Endodermal cell (in vitro differentiated cells): ENCODE data around the gene KCP. TPM values are rescaled to one million over a fixed set of nuclear protein-coding genes. Genes with fewer than 3 reads are reported as not detected.

Experiments used
- DNase-seq: peaks from one replicate; pipeline ENCODE4 v3.0.0-alpha.2; 2017
- H3K27ac ChIP-seq: 2 replicates; pipeline ENCODE4 v1.5.1; 2013; ENCODE audit warnings: mild to moderate bottlenecking, low read depth, low read length, moderate library complexity
- H3K27me3 ChIP-seq: 2 replicates; pipeline ENCODE4 v1.6.1; 2013; ENCODE audit warnings: mild to moderate bottlenecking, low read length, moderate library complexity; ENCODE audit not compliant: insufficient read depth, control insufficient read depth, poor library complexity, severe bottlenecking
- H3K36me3 ChIP-seq: 2 replicates; pipeline ENCODE4 v1.7.0; 2013; ENCODE audit warnings: mild to moderate bottlenecking, low read length, moderate library complexity; ENCODE audit not compliant: control insufficient read depth, insufficient read depth
- H3K4me1 ChIP-seq: one replicate; pipeline ENCODE4 v1.7.0; 2013; ENCODE audit warnings: low read length; ENCODE audit not compliant: control insufficient read depth, insufficient read depth
- H3K4me3 ChIP-seq: 2 replicates; pipeline ENCODE4 v1.5.1; 2013; ENCODE audit warnings: mild to moderate bottlenecking, low read length, moderate library complexity
- H3K9ac ChIP-seq: 2 replicates; pipeline ENCODE4 v1.6.1; 2013; ENCODE audit warnings: mild to moderate bottlenecking, low read length, moderate library complexity; ENCODE audit not compliant: poor library complexity, severe bottlenecking; ENCODE audit errors: extremely low read depth
- H3K9me3 ChIP-seq: 2 replicates; pipeline ENCODE4 v1.6.1; 2013; ENCODE audit warnings: mild to moderate bottlenecking, low read length, moderate library complexity; ENCODE audit not compliant: control insufficient read depth
- H3K27ac Mint-ChIP-seq: 2 replicates; pipeline ENCODE4 v1.8.0; 2020; ENCODE audit warnings: mixed read lengths
- H3K27me3 Mint-ChIP-seq: 2 replicates; pipeline ENCODE4 v1.8.0; 2021; ENCODE audit warnings: mild to moderate bottlenecking, mixed read lengths; ENCODE audit not compliant: insufficient read depth
- H3K36me3 Mint-ChIP-seq: 2 replicates; pipeline ENCODE4 v1.8.0; 2020; ENCODE audit warnings: low read depth, mixed read lengths
- H3K4me1 Mint-ChIP-seq: 2 replicates; pipeline ENCODE4 v1.8.0; 2020; ENCODE audit warnings: mixed read lengths
- H3K4me3 Mint-ChIP-seq: 2 replicates; pipeline ENCODE4 v1.8.0; 2020; ENCODE audit warnings: mild to moderate bottlenecking, moderate library complexity, mixed read lengths
- H3K9me3 Mint-ChIP-seq: 2 replicates; pipeline ENCODE4 v1.8.0; 2020; ENCODE audit warnings: mild to moderate bottlenecking, mixed read lengths
- CTCF ChIP-seq: fragments of 200-600 bp; sonication (generic); conservative IDR thresholded peaks from 2 replicates; pipeline ENCODE4 v1.5.0; 2021; ENCODE audit warnings: antibody characterized with exemption, mild to moderate bottlenecking
- WGBS, 2 experiments: methylation state at CpG; one replicate each; pipeline versions ENCODE4 v1.1.5 to v1.1.7; 2013; ENCODE audit warnings: missing lambda C conversion rate in 2 of 2, mixed read lengths in 1 of 2; ENCODE audit not compliant: insufficient coverage in 1 of 2, insufficient read length in 1 of 2; 5-methylcytosine and 5-hydroxymethylcytosine counted together
- total RNA-seq, 2 donors: library from RNA; stranded (reverse); fragmentation: NEBNext Ultra II Directional in 1 of 2; extraction: Animal tissue kit (Norgen Biotek cat#: 25700) in 1 of 2; gene quantifications; 2 replicates in 1 of 2; 3 replicates in 1 of 2; pipeline ENCODE4 v1.2.1, GENCODE V29; 2021

KCP gene
- total RNA-seq, 2 donors from 2014 or later = 21.1 to 33.3 TPM

DNA sequence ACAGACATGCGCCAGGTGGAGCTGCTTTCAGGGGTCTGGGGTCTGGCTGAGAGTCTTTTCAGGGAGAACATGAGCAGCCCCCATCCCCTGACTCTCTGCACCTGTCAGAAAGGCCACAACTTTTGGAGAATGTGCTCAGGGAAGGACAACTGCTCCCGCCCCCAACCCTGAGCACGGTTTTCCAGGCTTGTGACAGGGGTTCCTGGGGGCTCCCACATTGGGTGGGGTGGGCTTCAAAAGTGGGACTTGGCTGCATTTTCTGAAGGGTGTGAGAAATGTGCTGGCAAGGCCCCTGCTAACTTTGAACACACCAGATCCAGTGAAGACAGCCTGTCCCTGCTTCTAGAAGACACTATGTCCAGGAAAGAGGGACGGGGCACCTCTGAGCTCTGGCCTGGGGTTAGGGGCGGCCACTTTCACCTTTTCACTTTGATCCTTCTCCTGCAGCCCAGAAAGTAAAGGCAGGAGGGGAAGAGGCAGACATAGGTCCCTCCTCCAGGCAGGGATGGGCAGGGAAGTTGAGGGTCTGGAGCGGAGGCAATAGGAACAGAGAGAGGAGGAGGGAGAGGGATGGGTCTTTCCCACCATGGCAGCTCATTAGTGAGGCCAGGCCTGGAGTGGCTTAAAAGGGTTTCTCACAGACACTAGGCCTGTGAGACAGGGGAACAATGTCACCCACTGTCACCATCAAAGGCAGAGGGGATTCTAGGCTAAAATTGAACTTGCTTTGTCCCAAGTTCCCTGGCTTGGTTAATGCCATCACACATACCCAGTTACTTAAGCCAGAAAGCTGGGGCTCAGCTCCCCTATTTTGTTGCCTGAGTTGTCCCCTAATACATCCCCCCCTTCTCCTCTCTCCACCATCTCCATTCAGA lies 1.5 kb downstream of the KCP start:
- Histone ChIP-seq H3K27me3 (no peaks in the 10 kb centered on the region), H3K4me1 (peaks cover 7% of the 10 kb centered on the region), H3K9ac (no peak overlapping the region), H3K9me3 (no peaks in the 10 kb centered on the region), H3K36me3 (peaks cover 6% of the 10 kb centered on the region), H3K4me3 (peak overlapping the region; percentile 78), H3K27ac (no peak overlapping the region)
- DNase-seq = peak; percentile 53
- Mint-ChIP-seq H3K4me3 (peak overlapping the region; percentile 76), H3K9me3 (no peaks in the 10 kb centered on the region), H3K4me1 (peaks cover 25% of the 10 kb centered on the region), H3K36me3 (peaks cover 18% of the 10 kb centered on the region), H3K27ac (peak overlapping the region; percentile 79), H3K27me3 (peaks cover 10% of the 10 kb centered on the region)
- no peak for TF ChIP-seq CTCF
- WGBS, 2 experiments = 79 to 94% methylated on average over 3 to 6 of the region's 6 CpGs

DNA sequence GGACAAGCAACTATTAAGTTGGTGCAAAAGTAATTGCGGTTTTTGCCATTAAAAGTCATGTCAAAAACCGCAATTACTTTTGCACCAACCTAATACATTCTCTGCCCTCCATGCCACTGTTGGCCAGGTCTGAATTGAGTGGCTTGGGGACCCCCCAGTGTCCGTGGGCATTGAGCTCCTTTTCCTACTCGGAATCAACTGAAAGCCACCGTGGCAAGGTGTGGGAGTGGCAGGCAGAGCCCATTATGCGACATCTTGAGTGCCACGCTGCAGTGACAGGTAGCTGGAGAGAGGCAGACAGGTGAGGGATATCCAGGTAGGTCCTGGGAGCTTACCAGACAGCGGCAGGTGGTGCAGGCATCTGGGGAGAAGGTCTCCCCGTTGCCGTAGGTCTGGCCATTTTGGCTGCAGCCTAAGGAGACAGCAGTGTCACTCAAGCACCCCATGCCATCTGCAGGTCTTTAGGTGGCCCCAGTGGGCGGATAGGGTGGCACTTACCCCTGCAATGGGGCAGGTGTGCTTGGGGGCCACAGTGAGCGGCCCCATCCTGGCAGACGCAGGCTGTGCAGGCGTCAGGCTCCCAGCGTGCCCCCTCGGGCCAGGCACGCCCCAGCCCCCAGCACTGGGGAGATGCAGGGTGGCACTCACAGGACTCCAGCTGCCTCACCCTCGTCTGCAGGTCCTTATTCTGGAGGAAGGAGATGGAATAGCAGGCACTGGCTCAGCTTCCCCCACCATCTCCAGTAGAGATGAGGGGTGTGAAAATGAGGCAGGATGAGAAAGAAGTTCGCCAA lies 3.5 kb downstream of the KCP start:
- peaks cover 20% of the 10 kb centered on the region for H3K4me1 Mint-ChIP-seq
- H3K9me3 Mint-ChIP-seq = no peaks in the 10 kb centered on the region
- no peaks in the 10 kb centered on the region for H3K9me3 ChIP-seq
- TF ChIP-seq CTCF = no peak
- H3K27ac ChIP-seq = no peak overlapping the region
- no peaks in the 10 kb centered on the region for H3K27me3 ChIP-seq
- peaks cover 12% of the 10 kb centered on the region for H3K36me3 ChIP-seq
- H3K4me1 ChIP-seq = peaks cover 2% of the 10 kb centered on the region
- H3K27ac Mint-ChIP-seq = no peak overlapping the region
- WGBS, 2 experiments = 93 to 98% methylated on average over 12 to 19 of the region's 19 CpGs
- H3K9ac ChIP-seq = no peak overlapping the region
- DNase-seq = no peak
- H3K4me3 ChIP-seq = no peak overlapping the region
- peaks cover 9% of the 10 kb centered on the region for H3K27me3 Mint-ChIP-seq
- H3K4me3 Mint-ChIP-seq = no peak overlapping the region
- H3K36me3 Mint-ChIP-seq = peaks cover 28% of the 10 kb centered on the region

GRCh38 chr7:128906001-128906765 lies 4.3 kb downstream of the KCP start:
- no peak for TF ChIP-seq CTCF
- H3K9me3 Mint-ChIP-seq = no peaks in the 10 kb centered on the region
- no peak for DNase-seq
- H3K27me3 Mint-ChIP-seq = peaks cover 7% of the 10 kb centered on the region
- H3K27ac Mint-ChIP-seq = no peak overlapping the region
- no peak overlapping the region for H3K4me3 Mint-ChIP-seq
- no peak overlapping the region for H3K27ac ChIP-seq
- H3K4me3 ChIP-seq = no peak overlapping the region
- H3K36me3 ChIP-seq = peaks cover 18% of the 10 kb centered on the region
- no peak overlapping the region for H3K9ac ChIP-seq
- WGBS, 2 experiments = 88 to 91% methylated on average over 2 to 5 of the region's 5 CpGs
- no peaks in the 10 kb centered on the region for H3K4me1 ChIP-seq
- no peaks in the 10 kb centered on the region for H3K9me3 ChIP-seq
- peaks cover 34% of the 10 kb centered on the region for H3K36me3 Mint-ChIP-seq
- no peaks in the 10 kb centered on the region for H3K27me3 ChIP-seq
- H3K4me1 Mint-ChIP-seq = peaks cover 12% of the 10 kb centered on the region
